PC-9 (cell line): ENCODE data around the gene HPCA. TPM values are rescaled to one million over a fixed set of nuclear protein-coding genes. Genes with fewer than 3 reads are reported as not detected.

Experiments
- BruUV-seq: library from RNA; stranded (reverse); fragments of 400-500 nt; replicated peaks from 2 replicates; lab custom pipeline; 2021; lab: Mats Ljungman, UMichigan
- CTCF ChIA-PET: fragments of 300-600 bp; sonication (Branson Sonifier 250); formaldehyde crosslinking; loops from one replicate; lab custom pipeline; 2022; ENCODE audit warnings: antibody characterized with exemption; lab: Charles Lee
- POLR2A ChIA-PET: fragments of 300-600 bp; sonication (Branson Sonifier 250); formaldehyde crosslinking; loops from one replicate; lab custom pipeline; 2022; ENCODE audit warnings: antibody characterized with exemption; ENCODE audit not compliant: unreplicated experiment; lab: Charles Lee
- DNase-seq, 2 experiments: peaks; one replicate each; pipeline versions ENCODE4 v3.0.0 to v3.0.0-alpha.2; 2015 to 2022; ENCODE audit warnings: mixed read lengths in 1 of 2
- H2AFZ ChIP-seq: fragments of 200-600 bp; sonication (generic); 2 replicates; pipeline ENCODE4 v1.8.1; 2017; ENCODE audit warnings: antibody characterized with exemption
- H3F3A ChIP-seq: fragments of 200-600 bp; sonication (generic); 2 replicates; pipeline ENCODE4 v1.8.1; 2017; ENCODE audit warnings: antibody characterized with exemption, mild to moderate bottlenecking, low read depth; ENCODE audit not compliant: insufficient read depth
- H3K27ac ChIP-seq: fragments of 200-600 bp; sonication (generic); 2 replicates; pipeline ENCODE4 v1.6.1; 2016; ENCODE audit warnings: mixed run types
- H3K27me3 ChIP-seq: fragments of 200-600 bp; sonication (generic); 2 replicates; pipeline ENCODE4 v1.6.1; 2016; ENCODE audit warnings: low read depth, mixed run types; ENCODE audit not compliant: insufficient read depth
- H3K36me3 ChIP-seq: fragments of 200-600 bp; sonication (generic); 2 replicates; pipeline ENCODE4 v1.6.1; 2016; ENCODE audit warnings: low read depth, mixed run types
- H3K4me1 ChIP-seq: fragments of 200-600 bp; sonication (generic); replicated peaks from 2 replicates; pipeline ENCODE4 v1.6.1; 2016; ENCODE audit warnings: mixed run types; ENCODE audit not compliant: insufficient read depth
- H3K4me2 ChIP-seq: fragments of 200-600 bp; sonication (generic); 2 replicates; pipeline ENCODE4 v1.6.1; 2017; ENCODE audit warnings: mixed run types
- H3K4me3 ChIP-seq: fragments of 200-600 bp; sonication (generic); 2 replicates; pipeline ENCODE4 v1.6.1; 2016; ENCODE audit warnings: mixed run types
- H3K79me2 ChIP-seq: fragments of 200-600 bp; sonication (generic); 2 replicates; pipeline ENCODE4 v1.6.1; 2017; ENCODE audit warnings: low read depth, mixed run types
- H3K9me2 ChIP-seq: fragments of 200-600 bp; sonication (generic); 2 replicates; pipeline ENCODE4 v1.8.1; 2017; ENCODE audit warnings: mild to moderate bottlenecking; ENCODE audit not compliant: insufficient read depth
- H3K9me3 ChIP-seq: fragments of 200-600 bp; sonication (generic); 2 replicates; pipeline ENCODE4 v1.8.1; 2016; ENCODE audit warnings: low read depth; ENCODE audit not compliant: insufficient read depth
- H4K20me1 ChIP-seq: fragments of 200-600 bp; sonication (generic); 2 replicates; pipeline ENCODE4 v1.8.1; 2017; ENCODE audit not compliant: insufficient read depth
- CTCF ChIP-seq: fragments of 200-600 bp; sonication (generic); conservative IDR thresholded peaks from 2 replicates; pipeline ENCODE4 v1.6.1; 2017; ENCODE audit warnings: mixed run types, antibody characterized with exemption, mild to moderate bottlenecking, moderate library complexity
- EZH2 ChIP-seq: fragments of 200-600 bp; sonication (generic); IDR thresholded peaks from 2 replicates; pipeline ENCODE4 v1.8.0; 2017; ENCODE audit warnings: antibody characterized with exemption, low read depth
- intact Hi-C: fragments of 100-400 bp; cut with micrococcal nuclease; formaldehyde crosslinking; loops from one replicate; pipeline ENCODE4 v1.10.0; 2022; ENCODE audit not compliant: unreplicated experiment
- total RNA-seq: library from RNA; stranded (reverse); gene quantifications from 2 replicates; pipeline ENCODE4 v1.2.3, GENCODE V29; 2021

HPCA gene
- total RNA-seq, 1 experiment from 2014 or later = not detected

GRCh38 chr1:32891241-32891570 is 4.9 kb downstream of the HPCA start:
- Histone ChIP-seq H2AFZ (no peak overlapping the region), H3F3A (no peaks in the 10 kb centered on the region), H4K20me1 (no peaks in the 10 kb centered on the region), H3K4me3 (no peak overlapping the region), H3K27ac (no peak overlapping the region), H3K79me2 (no peaks in the 10 kb centered on the region), H3K9me3 (no peaks in the 10 kb centered on the region), H3K4me1 (no peaks in the 10 kb centered on the region), H3K4me2 (no peak overlapping the region), H3K27me3 (peaks cover 8% of the 10 kb centered on the region; the same call in 1 of the 2 replicates), H3K36me3 (no peaks in the 10 kb centered on the region), H3K9me2 (no peaks in the 10 kb centered on the region)
- POLR2A ChIA-PET = no interaction called here
- intact Hi-C loops = no loop called here
- no peak for TF ChIP-seq EZH2
- no peak for TF ChIP-seq CTCF
- no TSS peak for BruUV-seq
- DNase-seq = no peak
- CTCF ChIA-PET = interaction anchor here (0.5 kb wide), 1 partner anchor 16 kb away, joined by 3 read pairs; no protein-coding TSS in a partner anchor

- Histone ChIP-seq H3K4me1 (no peaks in the 10 kb centered on the region), H3K9me2 (no peaks in the 10 kb centered on the region), H3K79me2 (no peaks in the 10 kb centered on the region), H3K4me2 (no peak overlapping the region), H4K20me1 (no peaks in the 10 kb centered on the region), H3K4me3 (no peak overlapping the region), H2AFZ (no peak overlapping the region), H3K27me3 (peaks cover 7% of the 10 kb centered on the region; the same call in 1 of the 2 replicates), H3F3A (no peaks in the 10 kb centered on the region), H3K9me3 (no peaks in the 10 kb centered on the region), H3K36me3 (no peaks in the 10 kb centered on the region), H3K27ac (no peak overlapping the region)
- DNase-seq = no peak
- intact Hi-C loops = no loop called here
- CTCF ChIA-PET = no interaction called here
- TF ChIP-seq EZH2 = no peak
- no peak for TF ChIP-seq CTCF
- POLR2A ChIA-PET = no interaction called here
- no TSS peak for BruUV-seq
Measured at GRCh38 chr1:32891630-32892029, 5.3 kb downstream of the HPCA start.

GRCh38 chr1:32892368-32893197 is 6.3 kb downstream of the HPCA start:
- Histone ChIP-seq H3K4me3 (no peak overlapping the region), H3K27me3 (no peaks in the 10 kb centered on the region), H3K27ac (no peak overlapping the region), H3K9me2 (no peaks in the 10 kb centered on the region), H3F3A (no peaks in the 10 kb centered on the region), H3K9me3 (no peaks in the 10 kb centered on the region), H4K20me1 (no peaks in the 10 kb centered on the region), H2AFZ (no peak overlapping the region), H3K36me3 (no peaks in the 10 kb centered on the region), H3K79me2 (no peaks in the 10 kb centered on the region), H3K4me1 (no peaks in the 10 kb centered on the region), H3K4me2 (no peak overlapping the region)
- TF ChIP-seq CTCF (no peak), EZH2 (no peak)
- no TSS peak for BruUV-seq
- no peak for DNase-seq
- POLR2A ChIA-PET = interaction anchor here (0.6 kb wide), 1 partner anchor 12 kb away, joined by 4 read pairs; no protein-coding TSS in a partner anchor
- intact Hi-C loops = no loop called here
- CTCF ChIA-PET = interaction anchor here (0.6 to 0.7 kb wide), 2 partner anchors 61 to 175 kb away, joined by 3 read pairs; no protein-coding TSS in a partner anchor
